GM06990 (cell line): ENCODE results near the gene SOX13.

Experiments used
- DNase-seq: peaks from one replicate; pipeline ENCODE4 v3.0.0-alpha.2; 2011; ENCODE audit not compliant: insufficient read length; ENCODE audit errors: extremely low read depth
- H3K27me3 ChIP-seq: replicated peaks from 2 replicates; pipeline ENCODE4 v1.6.0; 2011; ENCODE audit warnings: low read length; ENCODE audit not compliant: control insufficient read depth, insufficient read depth
- H3K36me3 ChIP-seq: 2 replicates; pipeline ENCODE4 v1.5.1; 2011; ENCODE audit warnings: low read length; ENCODE audit not compliant: control insufficient read depth, insufficient read depth
- H3K4me3 ChIP-seq: replicated peaks from 2 replicates; pipeline ENCODE4 v1.5.1; 2011; ENCODE audit warnings: low read depth, mild to moderate bottlenecking, control low read depth, low read length
- TF ChIP-seq, protein P1 (sequence below): IDR thresholded peaks from 2 replicates; pipeline ENCODE4 v1.5.1; 2011; ENCODE audit warnings: low read length, control low read depth, mild to moderate bottlenecking, inconsistent platforms; ENCODE audit not compliant: insufficient read depth, poor library complexity, severe bottlenecking

Gene SOX13

DNA sequence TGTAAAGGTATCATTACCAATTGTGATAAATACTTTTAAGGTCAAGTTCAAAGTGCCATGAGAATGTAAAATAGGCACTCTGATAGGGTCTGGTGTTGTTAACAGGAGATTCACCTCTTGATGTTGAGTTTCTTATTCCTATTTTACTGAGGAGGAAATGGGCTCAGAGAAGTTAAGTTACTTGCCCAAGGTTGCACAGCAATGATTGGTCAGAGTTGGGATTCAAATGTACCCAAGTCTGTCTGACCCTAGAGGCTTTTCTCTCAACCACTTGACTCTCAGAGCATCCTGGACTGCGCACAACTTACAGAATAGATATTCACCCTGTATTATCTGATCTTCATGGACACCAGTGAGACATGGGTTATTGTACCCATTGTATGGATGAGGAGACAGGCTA is 33.9 kb downstream of the SOX13 start:
- TF ChIP-seq, protein P1, sequence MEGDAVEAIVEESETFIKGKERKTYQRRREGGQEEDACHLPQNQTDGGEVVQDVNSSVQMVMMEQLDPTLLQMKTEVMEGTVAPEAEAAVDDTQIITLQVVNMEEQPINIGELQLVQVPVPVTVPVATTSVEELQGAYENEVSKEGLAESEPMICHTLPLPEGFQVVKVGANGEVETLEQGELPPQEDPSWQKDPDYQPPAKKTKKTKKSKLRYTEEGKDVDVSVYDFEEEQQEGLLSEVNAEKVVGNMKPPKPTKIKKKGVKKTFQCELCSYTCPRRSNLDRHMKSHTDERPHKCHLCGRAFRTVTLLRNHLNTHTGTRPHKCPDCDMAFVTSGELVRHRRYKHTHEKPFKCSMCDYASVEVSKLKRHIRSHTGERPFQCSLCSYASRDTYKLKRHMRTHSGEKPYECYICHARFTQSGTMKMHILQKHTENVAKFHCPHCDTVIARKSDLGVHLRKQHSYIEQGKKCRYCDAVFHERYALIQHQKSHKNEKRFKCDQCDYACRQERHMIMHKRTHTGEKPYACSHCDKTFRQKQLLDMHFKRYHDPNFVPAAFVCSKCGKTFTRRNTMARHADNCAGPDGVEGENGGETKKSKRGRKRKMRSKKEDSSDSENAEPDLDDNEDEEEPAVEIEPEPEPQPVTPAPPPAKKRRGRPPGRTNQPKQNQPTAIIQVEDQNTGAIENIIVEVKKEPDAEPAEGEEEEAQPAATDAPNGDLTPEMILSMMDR, result no peak
- H3K36me3 ChIP-seq, result no peaks in the 10 kb centered on the region
- H3K4me3 ChIP-seq, result no peak overlapping the region
- DNase-seq, result no peak
- H3K27me3 ChIP-seq, result no peaks in the 10 kb centered on the region; the same call in 1 of the 2 replicates

- DNase-seq, result no peak
- Histone ChIP-seq H3K4me3 (no peak overlapping the region), H3K27me3 (no peaks in the 10 kb centered on the region; the same call in 1 of the 2 replicates), H3K36me3 (no peaks in the 10 kb centered on the region)
- TF ChIP-seq, protein P1, result no peak
Measured at GRCh38 chr1:204107892-204108291, 35.0 kb downstream of the SOX13 start.

- TF ChIP-seq, protein P1, result no peak
- no peaks in the 10 kb centered on the region for H3K36me3 ChIP-seq
- no peak for DNase-seq
- no peak overlapping the region for H3K4me3 ChIP-seq
- no peaks in the 10 kb centered on the region; the same call in 1 of the 2 replicates for H3K27me3 ChIP-seq
Measured at GRCh38 chr1:204108312-204109141, 35.6 kb downstream of the SOX13 start.

DNA sequence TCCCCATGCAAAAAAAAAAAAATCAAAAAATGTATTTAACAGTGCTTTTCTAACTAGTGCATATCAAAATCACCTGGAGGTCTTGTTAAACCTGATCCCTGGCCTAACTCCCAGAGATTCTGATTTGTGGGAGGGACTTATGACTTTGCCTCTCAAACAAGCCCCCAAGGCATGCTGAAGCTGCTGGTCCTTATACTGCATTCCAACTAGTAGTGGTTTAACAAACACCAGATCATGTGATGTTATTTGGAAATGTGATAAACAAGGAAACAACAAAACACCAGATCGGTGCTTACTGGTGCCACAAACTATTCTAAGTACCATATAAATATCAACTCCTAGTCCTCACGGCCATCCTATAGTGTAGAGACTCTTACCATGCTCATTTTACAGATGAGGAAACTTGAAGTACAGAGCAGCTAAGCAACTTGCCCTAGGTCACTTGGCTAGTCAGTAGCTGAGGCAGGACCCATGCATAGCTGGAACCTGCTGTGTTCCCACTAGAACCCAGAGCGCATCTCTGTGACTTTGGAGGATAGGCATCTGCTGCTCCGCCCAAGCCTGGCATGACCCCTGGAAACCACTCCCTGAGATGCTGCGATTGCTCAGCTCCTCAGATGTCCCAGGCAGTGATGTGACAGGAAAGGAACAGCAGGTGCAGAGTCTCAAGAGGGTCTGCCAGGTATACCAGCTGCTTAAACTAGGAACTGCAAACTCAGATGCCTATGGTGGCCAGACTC is 38.1 kb downstream of the SOX13 start:
- Histone ChIP-seq H3K27me3 (no peaks in the 10 kb centered on the region), H3K36me3 (no peaks in the 10 kb centered on the region), H3K4me3 (no peak overlapping the region)
- TF ChIP-seq, protein P1, result no peak
- DNase-seq, result no peak

DNA sequence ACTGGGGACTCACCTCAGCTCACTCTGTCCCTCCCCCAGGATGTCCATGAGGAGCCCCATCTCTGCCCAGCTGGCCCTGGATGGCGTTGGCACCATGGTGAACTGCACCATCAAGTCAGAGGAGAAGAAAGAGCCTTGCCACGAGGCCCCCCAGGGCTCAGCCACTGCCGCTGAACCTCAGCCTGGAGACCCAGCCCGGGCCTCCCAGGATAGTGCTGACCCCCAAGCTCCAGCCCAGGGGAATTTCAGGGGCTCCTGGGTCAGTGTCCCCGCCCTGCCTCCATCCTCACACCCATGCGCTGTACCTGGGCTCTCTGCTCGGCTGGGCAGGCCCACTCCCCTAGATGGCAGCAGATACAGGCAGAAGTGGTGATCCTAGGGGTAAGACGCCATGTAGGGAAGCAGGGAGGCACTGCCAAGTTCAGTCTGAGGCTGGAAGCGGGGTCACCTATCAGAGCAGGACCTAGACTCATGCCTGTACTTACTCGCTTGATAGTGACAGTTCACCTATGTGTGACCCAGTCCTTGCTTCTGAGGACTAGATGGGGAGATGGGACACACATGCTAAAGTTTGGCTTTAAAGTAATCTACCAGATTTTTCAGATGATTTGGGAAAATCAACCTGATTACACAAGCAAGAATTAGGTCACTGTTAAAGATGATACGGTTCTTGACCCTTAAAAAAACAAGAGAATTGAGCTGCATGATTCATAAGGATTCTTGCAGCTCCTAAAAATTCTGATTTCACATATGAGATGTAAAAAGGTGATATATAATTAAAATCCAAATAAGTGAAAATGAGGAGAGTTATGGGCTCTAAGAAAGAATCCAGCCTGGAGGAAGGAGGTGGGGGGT is 40.2 kb downstream of the SOX13 start:
- Histone ChIP-seq H3K27me3 (no peaks in the 10 kb centered on the region), H3K4me3 (no peak overlapping the region), H3K36me3 (no peaks in the 10 kb centered on the region)
- DNase-seq, result no peak
- TF ChIP-seq, protein P1, result no peak
